Psoas muscle (tissue), 8 donors: Measurements from ENCODE around the gene ATP5MC3. TPM values are rescaled to one million over a fixed set of nuclear protein-coding genes. Genes with fewer than 3 reads are reported as not detected.

Source experiments
- ATAC-seq, 4 donors: fragments of 200-7000 bp; cut with Tn5 transposase; one replicate each; pipeline ENCODE4 v1.9.1; 2020; ENCODE audit warnings: moderate library complexity in 3 of 4, mild to moderate bottlenecking in 2 of 4
- DNase-seq, 2 donors: peaks; one replicate each; pipeline ENCODE4 v3.0.0-alpha.2; 2020
- H3K27ac ChIP-seq: fragments of 200-600 bp; one replicate; pipeline ENCODE4 v1.8.0; 2022
- H3K27me3 ChIP-seq, 3 donors: fragments of 200-600 bp in 1 of 3; one replicate each; pipeline versions ENCODE4 v1.6.1 to v1.8.0; 2013 to 2022; ENCODE audit warnings: low read length in 2 of 3, mild to moderate bottlenecking in 2 of 3, moderate library complexity in 1 of 3; ENCODE audit not compliant: insufficient read depth in 3 of 3
- H3K36me3 ChIP-seq, 2 donors: fragments of 200-600 bp in 1 of 2; one replicate each; pipeline versions ENCODE4 v1.6.1 to v1.8.0; 2013 to 2022; ENCODE audit warnings: low read depth in 1 of 2, mild to moderate bottlenecking in 1 of 2, moderate library complexity in 1 of 2; ENCODE audit not compliant: insufficient read depth in 1 of 2
- H3K4me1 ChIP-seq: fragments of 200-600 bp; one replicate; pipeline ENCODE4 v1.8.0; 2022
- H3K4me3 ChIP-seq: fragments of 200-600 bp; one replicate; pipeline ENCODE4 v1.8.0; 2022; ENCODE audit warnings: mild to moderate bottlenecking
- H3K9me3 ChIP-seq: fragments of 200-600 bp; one replicate; pipeline ENCODE4 v1.8.0; 2022
- CTCF ChIP-seq: fragments of 200-600 bp; IDR thresholded peaks from one replicate; pipeline ENCODE4 v1.8.0; 2022; ENCODE audit warnings: antibody characterized with exemption
- WGBS, 3 donors: extraction: QIAGEN DNeasy Blood & Tissue Kit; methylation state at CpG; one replicate each; pipeline versions ENCODE4 v1.1.6 to v1.1.7; 2013; 5-methylcytosine and 5-hydroxymethylcytosine counted together
- intact Hi-C, 2 donors: fragments of 100-400 bp; cut with DNase I; formaldehyde crosslinking; loops; one replicate each; pipeline versions ENCODE4 v1.11.0 to v1.14.2; 2022
- polyA plus RNA-seq, 3 donors: library from polyadenylated mRNA; stranded (reverse); fragments of 200-250 nt; gene quantifications; one replicate each; pipeline ENCODE4 v1.2.3, GENCODE V29; 2013
- total RNA-seq, 4 donors: library from RNA; stranded (reverse); fragmentation: NEBNext Ultra II Directional in 2 of 4; extraction: Animal tissue kit (Norgen Biotek cat#: 25700) in 2 of 4; gene quantifications; one replicate each; pipeline versions ENCODE4 v1.2.1 to v1.2.4, GENCODE V29; 2021 to 2023
- donor health status: healthy with polysubstance abuse.
- donor health status: DM: no; HTN: no; CAD: no; lungs with moderate emphysema.
- donor health status: Bipolar disorder and iron deficiency.
- donor health status: healthy.
- donor health status: DM: yes; HTN: yes; CAD: no.
- donor health status: DM: no; HTN: no; CAD: no.
- donor health status: DM: no; HTN: no; CAD: no.
- donor health status: DM: yes; HTN: yes; CAD: no.

ATP5MC3 gene
- total and polyA plus RNA-seq, 7 donors, result 277 to 1,379 (median 356) TPM

GRCh38 chr2:175147186-175147585 is 34.3 kb downstream of the ATP5MC3 start:
- ATAC-seq (no peak), DNase-seq (no peak)
- no peaks in the 10 kb centered on the region for H3K27me3 ChIP-seq
- H3K27ac ChIP-seq, result no peak overlapping the region
- H3K4me3 ChIP-seq, result no peak overlapping the region
- intact Hi-C loops, result no loop called here
- no peaks in the 10 kb centered on the region for H3K9me3 ChIP-seq
- no peak for TF ChIP-seq CTCF
- 72 to 80% (median 73%) methylated on average over 4 of the region's 4 CpGs for WGBS, 3 donors
- peaks cover 0 to 4% of the 10 kb centered on the region in 2 donors for H3K36me3 ChIP-seq
- H3K4me1 ChIP-seq, result peaks cover 27% of the 10 kb centered on the region

- Histone ChIP-seq H3K36me3 (no peaks in the 10 kb centered on the region), H3K9me3 (no peaks in the 10 kb centered on the region), H3K4me1 (peaks cover 14% of the 10 kb centered on the region), H3K27ac (no peak overlapping the region), H3K27me3 (no peaks in the 10 kb centered on the region), H3K4me3 (no peak overlapping the region)
- ATAC-seq, result no peak
- DNase-seq, result no peak
- intact Hi-C loops, result no loop called here
- WGBS, 3 donors, result 98 to 100% (median 98%) methylated on average over 2 of the region's 2 CpGs
- TF ChIP-seq CTCF, result no peak
These were observed 37.8 kb downstream of the ATP5MC3 start for GRCh38 chr2:175143678-175144077.

- no peak for DNase-seq
- H3K4me3 ChIP-seq, result no peak overlapping the region
- intact Hi-C loops, result no loop called here
- H3K27me3 ChIP-seq, result no peaks in the 10 kb centered on the region
- H3K9me3 ChIP-seq, result no peaks in the 10 kb centered on the region
- H3K4me1 ChIP-seq, result peaks cover 10% of the 10 kb centered on the region
- no peak for TF ChIP-seq CTCF
- no peak overlapping the region for H3K27ac ChIP-seq
- no peak for ATAC-seq
- WGBS, 3 donors, result 95 to 98% (median 97%) methylated on average over 1 of the region's 1 CpG
- H3K36me3 ChIP-seq, result no peaks in the 10 kb centered on the region
These were observed 38.3 kb downstream of the ATP5MC3 start for GRCh38 chr2:175143191-175143590.

GRCh38 chr2:175140332-175140731 is 41.2 kb downstream of the ATP5MC3 start:
- no peak overlapping the region for H3K27ac ChIP-seq
- intact Hi-C loops, result no loop called here
- no peak overlapping the region for H3K4me3 ChIP-seq
- H3K27me3 ChIP-seq, result no peaks in the 10 kb centered on the region
- TF ChIP-seq CTCF, result no peak
- no peaks in the 10 kb centered on the region for H3K9me3 ChIP-seq
- peaks cover 0 to 6% of the 10 kb centered on the region in 2 donors for H3K36me3 ChIP-seq
- 76 to 81% (median 77%) methylated on average over 2 of the region's 2 CpGs for WGBS, 3 donors
- no peak for DNase-seq
- no peak for ATAC-seq
- H3K4me1 ChIP-seq, result no peaks in the 10 kb centered on the region

GRCh38 chr2:175137793-175138192 is 43.7 kb downstream of the ATP5MC3 start:
- no peak for TF ChIP-seq CTCF
- ATAC-seq, result no peak
- Histone ChIP-seq H3K27me3 (no peaks in the 10 kb centered on the region), H3K4me1 (no peaks in the 10 kb centered on the region), H3K36me3 (peaks cover 0 to 28% of the 10 kb centered on the region in 2 donors), H3K9me3 (no peaks in the 10 kb centered on the region), H3K4me3 (no peak overlapping the region), H3K27ac (no peak overlapping the region)
- intact Hi-C loops, result no loop called here
- DNase-seq, result no peak
- 89 to 96% (median 95%) methylated on average over 2 of the region's 2 CpGs for WGBS, 3 donors
